GM23338 (cell line): ENCODE results near the gene OR4E1. TPM values are rescaled to one million over a fixed set of nuclear protein-coding genes. Genes with fewer than 3 reads are reported as not detected.

ENCODE experiments used
- ATAC-seq: fragments of 200-7000 bp; cut with Tn5 transposase; 3 replicates; pipeline ENCODE4 v1.9.1; 2020
- DNase-seq: peaks from one replicate; pipeline ENCODE4 v3.0.0-alpha.2; 2015; ENCODE audit warnings: low spot score
- H2AFZ ChIP-seq: fragments of 200-600 bp; sonication (generic); 2 replicates; pipeline ENCODE4 v1.8.0; 2016; ENCODE audit warnings: antibody characterized with exemption, mild to moderate bottlenecking, moderate library complexity
- H3F3A ChIP-seq: fragments of 200-600 bp; sonication (generic); replicated peaks from 2 replicates; pipeline ENCODE4 v1.8.0; 2017; ENCODE audit warnings: antibody characterized with exemption, mixed run types, low read depth
- H3K27ac ChIP-seq: fragments of 200-600 bp; sonication (generic); 2 replicates; pipeline ENCODE4 v1.6.1; 2016; ENCODE audit warnings: low read depth
- H3K27me3 ChIP-seq: fragments of 200-600 bp; sonication (generic); 2 replicates; pipeline ENCODE4 v1.8.0; 2016; ENCODE audit warnings: mild to moderate bottlenecking, mixed run types, moderate library complexity; ENCODE audit not compliant: insufficient read depth
- H3K36me3 ChIP-seq: fragments of 200-600 bp; sonication (generic); 2 replicates; pipeline ENCODE4 v1.8.0; 2016; ENCODE audit warnings: mild to moderate bottlenecking; ENCODE audit not compliant: insufficient read depth
- H3K4me1 ChIP-seq: fragments of 200-600 bp; sonication (generic); 2 replicates; pipeline ENCODE4 v1.8.0; 2016; ENCODE audit warnings: mild to moderate bottlenecking, moderate library complexity; ENCODE audit not compliant: insufficient read depth
- H3K4me2 ChIP-seq: fragments of 200-600 bp; sonication (generic); 2 replicates; pipeline ENCODE4 v1.7.1; 2017; ENCODE audit warnings: mixed run types
- H3K4me3 ChIP-seq: fragments of 200-600 bp; sonication (generic); 2 replicates; pipeline ENCODE4 v1.6.1; 2016; ENCODE audit warnings: mixed run types
- H3K79me2 ChIP-seq: fragments of 200-600 bp; sonication (generic); replicated peaks from 2 replicates; pipeline ENCODE4 v1.8.0; 2017; ENCODE audit warnings: mild to moderate bottlenecking; ENCODE audit not compliant: insufficient read depth
- H3K9me2 ChIP-seq: fragments of 200-600 bp; sonication (generic); 2 replicates; pipeline ENCODE4 v1.8.0; 2017; ENCODE audit not compliant: insufficient read depth
- H4K20me1 ChIP-seq: fragments of 200-600 bp; sonication (generic); replicated peaks from 2 replicates; pipeline ENCODE4 v1.8.0; 2017; ENCODE audit warnings: mild to moderate bottlenecking; ENCODE audit not compliant: insufficient read depth
- H3K27ac Mint-ChIP-seq: 2 replicates; pipeline ENCODE4 v1.8.0; 2020; ENCODE audit warnings: inconsistent platforms, mild to moderate bottlenecking, moderate library complexity, mixed read lengths
- H3K27me3 Mint-ChIP-seq: 3 replicates; pipeline ENCODE4 v1.8.0; 2022; ENCODE audit warnings: low read depth, mild to moderate bottlenecking, moderate library complexity, mixed read lengths, inconsistent platforms; ENCODE audit not compliant: insufficient read depth, poor library complexity
- H3K36me3 Mint-ChIP-seq: 3 replicates; pipeline ENCODE4 v1.8.0; 2021; ENCODE audit warnings: low read depth, mild to moderate bottlenecking, inconsistent platforms, moderate library complexity, mixed read lengths
- H3K4me1 Mint-ChIP-seq: 3 replicates; pipeline ENCODE4 v1.8.0; 2020; ENCODE audit warnings: mild to moderate bottlenecking, inconsistent platforms, mixed read lengths
- H3K4me3 Mint-ChIP-seq: 3 replicates; pipeline ENCODE4 v1.8.0; 2021; ENCODE audit warnings: moderate library complexity, mild to moderate bottlenecking, inconsistent platforms, mixed read lengths
- H3K9me3 Mint-ChIP-seq: 3 replicates; pipeline ENCODE4 v1.8.0; 2020; ENCODE audit warnings: moderate library complexity, mild to moderate bottlenecking, inconsistent platforms, mixed read lengths
- CREB1 ChIP-seq: fragments of 250-450 bp; sonication (Bioruptor Pico); IDR thresholded peaks from 2 replicates; pipeline ENCODE4 v1.5.0; 2020; ENCODE audit warnings: low read depth, mild to moderate bottlenecking, moderate library complexity
- CTCF ChIP-seq, 2 experiments: fragments of 200-600 bp in 1 of 2; sonication (generic) in 1 of 2; conservative IDR thresholded peaks; 2 replicates each; pipeline versions ENCODE4 v1.5.1 to v1.6.1; 2016 to 2017; ENCODE audit warnings: antibody characterized with exemption in 2 of 2, low read depth in 2 of 2, mild to moderate bottlenecking in 2 of 2, moderate library complexity in 1 of 2
- ETS1 ChIP-seq: IDR thresholded peaks from 2 replicates; pipeline ENCODE4 v1.6.1; 2016; ENCODE audit warnings: antibody characterized with exemption
- EZH2 ChIP-seq: fragments of 200-600 bp; sonication (generic); IDR thresholded peaks from one replicate; pipeline ENCODE4 v1.8.0; 2017; ENCODE audit warnings: antibody characterized with exemption, mild to moderate bottlenecking, low read depth; ENCODE audit not compliant: unreplicated experiment
- EZH2phosphoT487 ChIP-seq: fragments of 200-600 bp; sonication (generic); IDR thresholded peaks from one replicate; pipeline ENCODE4 v1.8.1; 2018; ENCODE audit warnings: antibody characterized with exemption; ENCODE audit not compliant: unreplicated experiment
- JUNB ChIP-seq: IDR thresholded peaks from one replicate; pipeline ENCODE4 v1.6.1; 2016; ENCODE audit warnings: antibody characterized with exemption; ENCODE audit not compliant: unreplicated experiment
- NANOG ChIP-seq: IDR thresholded peaks from 2 replicates; pipeline ENCODE4 v1.6.1; 2016; ENCODE audit warnings: antibody characterized with exemption, borderline replicate concordance
- POLR2AphosphoS5 ChIP-seq: IDR thresholded peaks from 2 replicates; pipeline ENCODE4 v1.6.1; 2016; ENCODE audit warnings: antibody characterized with exemption, low read depth
- REST ChIP-seq: IDR thresholded peaks from one replicate; pipeline ENCODE4 v1.6.1; 2018; ENCODE audit warnings: antibody characterized with exemption; ENCODE audit not compliant: unreplicated experiment
- STAT1 ChIP-seq: IDR thresholded peaks from one replicate; pipeline ENCODE4 v1.6.1; 2016; ENCODE audit warnings: antibody characterized with exemption; ENCODE audit not compliant: unreplicated experiment
- ZNF114 ChIP-seq: fragments of 250-450 bp; sonication (Bioruptor Pico); IDR thresholded peaks from 2 replicates; pipeline ENCODE4 v1.5.0; 2020; ENCODE audit warnings: mild to moderate bottlenecking, moderate library complexity
- ZNF331 ChIP-seq: fragments of 250-450 bp; sonication (Bioruptor Pico); IDR thresholded peaks from 2 replicates; pipeline ENCODE4 v1.5.0; 2020; ENCODE audit warnings: low read depth, mild to moderate bottlenecking, moderate library complexity
- ZNF462 ChIP-seq: fragments of 250-450 bp; sonication (Bioruptor Pico); IDR thresholded peaks from 2 replicates; pipeline ENCODE4 v1.5.0; 2020; ENCODE audit warnings: mild to moderate bottlenecking, moderate library complexity
- polyA plus RNA-seq: library from polyadenylated mRNA; unstranded; fragments of >200 nt; fragmentation: Nextera tagmentation; extraction: Ambion mirVana; gene quantifications from 2 replicates; pipeline ENCODE4 v1.2.1, GENCODE V29; 2016
- total RNA-seq: library from RNA; depleted of rRNA; stranded (reverse); fragments of >200 nt; shearing (Covaris generic); gene quantifications from 2 replicates; pipeline ENCODE4 v1.2.3, GENCODE V29; 2014

Gene OR4E1
- total and polyA plus RNA-seq, 2 experiments from 2014 or later: not detected

- TF ChIP-seq REST: no peak
- no peak for TF ChIP-seq ZNF114 (CRISPR knock-in tag)
- no peak for TF ChIP-seq JUNB
- TF ChIP-seq STAT1: no peak
- TF ChIP-seq ETS1: no peak
- TF ChIP-seq EZH2: no peak
- no peak for TF ChIP-seq EZH2phosphoT487
- no peak for TF ChIP-seq POLR2AphosphoS5
- no peak for TF ChIP-seq NANOG
- no peak for TF ChIP-seq CREB1 (CRISPR knock-in tag)
These were observed 2.2 kb downstream of the OR4E1 start (continued) for GRCh38 chr14:21671371-21671770.

GRCh38 chr14:21669284-21669683 lies 4.3 kb downstream of the OR4E1 start:
- H3K4me3 ChIP-seq: no peak overlapping the region
- H3K79me2 ChIP-seq: no peaks in the 10 kb centered on the region
- H3K4me1 Mint-ChIP-seq: peaks cover 5% of the 10 kb centered on the region; the same call in 2 of the 3 replicates
- no peaks in the 10 kb centered on the region for H3K9me2 ChIP-seq
- no peak overlapping the region for H3K4me3 Mint-ChIP-seq
- no peaks in the 10 kb centered on the region for H3K9me3 Mint-ChIP-seq
- TF ChIP-seq EZH2phosphoT487 (no peak), ZNF114 (CRISPR knock-in tag) (no peak), ZNF331 (CRISPR knock-in tag) (no peak), CTCF (conservative IDR thresholded peaks at IDR 0.05; ENCODE audit: low read depth in 2 of 2) (no peak), CREB1 (CRISPR knock-in tag) (no peak), JUNB (no peak), EZH2 (no peak), ZNF462 (CRISPR knock-in tag) (no peak)
- ATAC-seq (no peak), DNase-seq (no peak)
- H3K4me2 ChIP-seq: no peak overlapping the region
- no peak overlapping the region for H3K27ac ChIP-seq
- no peaks in the 10 kb centered on the region for H3K36me3 Mint-ChIP-seq
- H3K27me3 ChIP-seq: no peaks in the 10 kb centered on the region
- no peaks in the 10 kb centered on the region for H3F3A ChIP-seq
- no peaks in the 10 kb centered on the region for H3K36me3 ChIP-seq
- no peak overlapping the region for H3K27ac Mint-ChIP-seq
- H2AFZ ChIP-seq: no peak overlapping the region
- H3K27me3 Mint-ChIP-seq: peaks cover 3% of the 10 kb centered on the region
- H3K4me1 ChIP-seq: no peaks in the 10 kb centered on the region
- H4K20me1 ChIP-seq: no peaks in the 10 kb centered on the region
